Umbilical cord (tissue), 2 donors: ENCODE measurements around the gene IFITM1. TPM values are rescaled to one million over a fixed set of nuclear protein-coding genes. Genes with fewer than 3 reads are reported as not detected.

Experiments
- DNase-seq: peaks from one replicate; pipeline ENCODE4 v3.0.0-alpha.2; 2015; ENCODE audit warnings: low spot score
- total RNA-seq: library from RNA; depleted of rRNA; stranded (reverse); fragments of >200 nt; gene quantifications from one replicate; pipeline ENCODE4 v1.2.3, GENCODE V29; 2014; ENCODE audit warnings: low replicate concordance; ENCODE audit not compliant: insufficient read depth

Gene IFITM1
- total RNA-seq, 1 donor from 2014 or later, result 25.3 TPM

GRCh38 chr11:293852-294661, 19.8 kb upstream of the IFITM1 start:
- no peak for DNase-seq

DNA sequence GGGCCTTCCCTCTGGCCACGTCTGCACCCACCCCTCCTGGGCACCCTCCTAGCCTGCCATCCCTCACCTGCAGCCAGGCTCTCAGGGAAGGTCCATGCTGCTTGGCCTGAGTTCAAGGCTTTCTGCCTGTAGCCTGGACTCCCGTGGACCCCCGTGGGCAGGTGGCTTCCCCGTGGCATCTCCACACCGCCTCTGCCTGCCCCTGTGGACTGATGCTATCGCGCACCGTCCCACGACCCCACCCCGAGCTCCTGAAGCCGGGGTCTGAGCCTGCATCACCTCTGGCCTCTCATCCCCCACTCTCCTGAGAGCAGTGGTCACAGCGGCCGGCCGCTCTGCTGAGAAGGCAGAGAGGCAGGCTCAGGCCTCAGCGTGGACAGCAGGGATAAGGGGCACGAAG, 19.1 kb upstream of the IFITM1 start:
- no peak for DNase-seq

DNA sequence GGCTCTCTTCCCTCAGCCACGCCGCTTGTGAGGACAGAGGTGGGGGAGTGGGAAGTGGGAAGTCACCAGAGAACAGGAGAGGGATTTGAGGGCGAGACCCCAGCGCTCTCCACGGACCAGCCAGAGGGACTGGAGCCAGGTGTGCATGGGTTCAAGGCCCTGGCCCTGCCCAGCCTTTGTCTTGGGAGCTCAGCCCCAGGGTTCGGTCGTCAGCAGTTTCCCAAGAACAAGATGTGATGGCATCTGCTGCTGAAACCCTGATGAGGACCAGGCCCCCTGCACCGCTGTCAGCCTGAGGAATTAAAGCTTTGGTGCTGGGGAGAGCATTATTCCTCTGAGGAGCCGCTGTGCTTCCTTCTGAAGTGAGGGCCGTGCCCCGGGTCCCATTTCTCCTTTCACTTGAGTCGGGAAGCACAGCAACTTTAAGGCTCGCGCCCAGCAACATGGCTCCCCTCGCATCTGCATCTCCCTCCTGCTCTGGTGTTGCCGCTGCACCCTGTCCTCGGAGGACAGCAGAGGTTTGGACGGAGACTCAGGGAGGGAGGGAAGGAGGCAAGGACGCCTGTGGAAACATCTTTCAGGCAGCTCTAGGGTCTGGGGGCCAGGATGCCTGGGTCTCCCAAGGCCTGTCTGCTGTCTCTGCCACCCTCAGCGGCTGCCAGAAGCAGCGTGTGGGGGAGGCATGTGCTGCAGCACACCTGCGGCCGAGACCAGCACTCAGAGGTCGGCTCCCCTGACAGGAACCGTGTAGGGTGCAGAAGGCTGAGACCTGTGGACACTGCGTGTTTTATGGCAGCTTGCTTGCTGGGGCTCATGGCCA, 18.3 kb upstream of the IFITM1 start:
- DNase-seq, result no peak

- DNase-seq, result no peak
These were observed 17.4 kb upstream of the IFITM1 start for GRCh38 chr11:296171-297050.

GRCh38 chr11:297051-297585, 16.7 kb upstream of the IFITM1 start:
- no peak for DNase-seq

DNA sequence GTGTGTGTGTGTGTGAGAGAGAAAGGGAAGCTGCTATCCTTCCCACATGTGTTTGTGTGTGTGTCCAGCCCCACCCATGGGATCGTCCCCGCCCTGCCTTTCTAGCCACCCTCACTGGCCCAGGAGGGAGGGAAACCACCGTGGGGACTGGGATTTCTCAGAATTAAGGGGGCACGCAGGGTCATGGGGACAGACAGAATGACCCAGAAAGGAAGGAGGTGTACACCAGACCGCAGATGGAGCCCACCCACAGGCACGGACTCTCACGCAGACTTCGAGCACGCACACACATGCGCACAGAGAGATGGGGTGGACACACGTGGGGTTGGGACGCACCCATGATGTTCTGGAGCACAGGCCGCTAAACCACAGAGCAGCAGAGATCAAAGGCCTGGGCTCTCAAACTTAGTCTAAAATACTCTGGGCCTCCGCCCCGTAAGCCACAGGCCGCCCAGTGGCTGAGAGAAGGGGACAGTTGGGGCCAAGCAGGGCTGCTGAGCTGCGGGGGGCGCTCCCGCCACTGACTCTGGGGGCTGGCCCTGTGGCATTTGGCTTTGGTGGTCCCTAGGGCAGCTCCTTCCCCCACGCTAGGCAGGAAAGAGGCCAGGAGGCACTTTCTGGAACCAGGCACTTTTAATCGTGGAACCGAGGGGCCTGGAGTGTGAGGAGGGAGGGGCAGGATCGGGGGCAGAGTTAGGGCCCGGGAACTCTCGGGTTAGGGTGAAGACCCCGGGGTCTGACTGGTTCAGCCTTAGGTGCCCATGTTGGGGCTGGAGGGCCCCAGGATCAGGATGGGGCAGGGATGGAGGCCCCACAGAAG, 16.0 kb upstream of the IFITM1 start:
- peak; percentile 81 for DNase-seq

DNA sequence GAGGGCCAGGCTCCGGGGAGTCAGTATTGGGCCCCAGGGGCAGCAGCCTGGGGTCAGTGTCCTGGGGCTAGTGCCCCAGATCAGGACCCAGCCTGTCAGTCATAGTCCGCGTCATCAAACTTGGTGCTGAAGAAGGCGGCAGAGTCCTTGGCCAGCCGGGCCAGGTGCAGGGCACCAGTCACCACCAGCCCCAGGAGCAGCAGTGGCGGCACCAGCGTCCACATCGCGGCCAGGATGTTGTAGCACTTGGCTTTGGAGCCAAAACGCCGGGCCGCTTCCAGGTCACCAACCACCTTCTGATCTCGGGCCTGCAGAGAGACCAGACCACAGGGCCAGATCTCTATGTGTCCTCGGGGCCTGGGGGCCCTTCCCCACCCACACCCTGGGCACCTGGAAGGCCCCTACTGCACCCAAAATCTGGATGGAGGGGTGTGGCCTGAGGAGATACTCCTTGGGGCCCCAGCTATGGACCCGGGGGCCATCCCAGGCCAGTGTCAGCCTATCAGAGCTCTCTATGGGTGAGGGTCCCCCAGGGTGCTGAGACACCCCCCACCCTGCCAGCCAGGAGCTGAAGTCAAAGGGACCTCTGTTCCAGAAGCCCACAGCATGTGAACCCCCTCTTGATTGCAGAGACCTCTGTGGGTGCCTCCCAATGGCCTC, 15.3 kb upstream of the IFITM1 start:
- no peak for DNase-seq

DNA sequence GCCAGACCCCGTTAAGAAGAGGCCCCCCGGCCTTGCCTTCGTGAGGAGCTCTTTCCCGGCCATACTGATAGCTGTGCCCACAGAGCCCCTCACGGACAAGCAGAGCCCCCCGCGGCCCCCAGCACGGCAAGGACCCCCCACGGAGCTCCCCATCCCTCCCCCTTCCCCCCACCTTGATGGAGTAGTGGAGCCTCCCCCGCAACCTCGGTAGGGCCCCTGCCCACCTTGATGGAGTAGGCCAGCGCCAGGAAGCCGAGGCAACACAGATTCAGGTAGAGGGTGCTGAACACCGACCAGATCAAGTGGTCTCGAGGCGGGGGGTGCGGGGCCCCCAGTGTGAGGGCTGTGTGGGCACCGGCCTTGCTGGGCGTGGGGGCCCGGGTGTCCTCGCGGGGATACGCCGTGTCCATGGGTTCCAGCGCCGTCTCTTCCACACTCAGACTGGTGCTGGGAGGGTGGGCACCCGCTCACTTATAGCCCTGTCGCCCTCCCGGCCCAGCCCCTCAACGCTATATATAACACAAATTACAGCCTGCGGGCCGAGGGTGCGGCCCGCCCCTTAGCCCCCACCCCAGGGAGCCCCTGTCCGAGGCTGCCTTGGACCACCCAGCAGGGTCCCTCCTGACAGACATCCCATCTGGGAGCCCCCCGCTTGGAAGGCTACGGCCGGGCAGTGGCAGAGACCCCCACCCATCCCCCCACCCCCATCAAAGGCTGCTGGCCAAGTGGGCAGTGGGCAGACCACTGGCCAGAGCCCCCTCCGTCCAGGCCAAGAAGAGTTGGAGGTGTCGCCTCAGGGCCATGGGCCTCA, 14.6 kb upstream of the IFITM1 start, which contains the start of gene IFITM5:
Gene IFITM5, minus strand, starts transcription at position 446 of the 811 bp plus-strand sequence. Its CDS starts 36 bp downstream, at position 410.
- DNase-seq, result no peak

DNA sequence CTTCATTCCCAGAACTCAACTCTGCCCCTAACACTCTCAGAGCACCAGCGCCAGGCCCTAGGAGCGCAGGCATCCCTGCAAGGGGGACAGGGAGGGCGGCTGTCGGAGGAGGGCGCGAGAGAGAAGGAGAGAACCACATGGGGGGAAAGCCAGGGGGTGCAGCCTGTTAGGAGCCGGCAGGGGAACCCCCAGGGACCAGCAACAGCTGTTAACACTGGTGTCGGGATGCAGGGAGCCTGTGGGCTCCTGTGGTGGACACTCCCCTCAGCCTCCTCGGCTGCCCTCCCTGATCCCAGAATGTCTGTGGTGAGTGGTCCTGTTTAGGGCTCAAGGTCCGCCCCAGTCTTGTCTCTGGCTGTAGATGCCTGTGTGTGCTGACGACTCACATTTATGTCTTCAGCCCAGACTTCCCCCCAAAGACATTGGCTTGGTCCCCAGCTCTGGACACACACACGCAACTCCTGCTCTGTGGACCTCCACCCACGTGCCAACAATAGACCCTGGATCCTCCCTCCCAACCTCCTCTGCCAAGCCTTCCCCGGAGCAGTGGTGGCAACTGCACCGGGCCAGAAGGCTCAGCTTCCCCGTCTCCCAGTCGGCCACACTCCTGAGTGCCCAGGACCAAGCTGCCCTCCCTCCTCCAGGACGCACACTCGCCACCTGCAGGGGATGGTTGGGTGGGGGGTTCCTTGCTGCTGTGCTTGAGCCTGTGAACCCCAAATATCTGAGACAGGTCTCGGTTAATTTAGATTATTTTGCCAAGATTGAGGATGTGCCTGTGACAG, 13.7 kb upstream of the IFITM1 start:
- DNase-seq, result no peak

GRCh38 chr11:303363-303762, 10.5 kb upstream of the IFITM1 start:
- DNase-seq, result no peak

DNA sequence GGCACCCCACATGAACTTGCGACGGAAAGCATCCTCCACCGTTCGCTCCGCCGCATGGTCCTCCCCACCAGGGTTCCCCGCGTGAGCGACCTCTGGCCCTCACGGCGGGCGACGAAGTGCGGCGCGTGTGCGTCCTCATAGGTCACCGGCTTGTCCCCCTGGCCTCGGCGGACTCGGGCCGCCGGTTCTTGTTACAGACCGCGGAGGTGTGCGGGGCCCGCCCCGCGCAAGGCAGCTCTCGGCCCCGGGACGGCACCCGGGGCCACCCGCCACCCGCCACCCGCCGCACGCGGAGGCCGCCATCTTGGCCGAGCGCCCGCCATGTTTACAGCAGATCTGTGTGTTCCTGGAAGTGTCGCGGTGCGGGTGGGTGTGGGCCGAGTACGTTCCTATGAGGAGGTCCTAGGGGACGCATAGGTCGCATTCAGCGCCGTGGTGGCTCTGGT, 9.8 kb upstream of the IFITM1 start:
- no peak for DNase-seq

DNA sequence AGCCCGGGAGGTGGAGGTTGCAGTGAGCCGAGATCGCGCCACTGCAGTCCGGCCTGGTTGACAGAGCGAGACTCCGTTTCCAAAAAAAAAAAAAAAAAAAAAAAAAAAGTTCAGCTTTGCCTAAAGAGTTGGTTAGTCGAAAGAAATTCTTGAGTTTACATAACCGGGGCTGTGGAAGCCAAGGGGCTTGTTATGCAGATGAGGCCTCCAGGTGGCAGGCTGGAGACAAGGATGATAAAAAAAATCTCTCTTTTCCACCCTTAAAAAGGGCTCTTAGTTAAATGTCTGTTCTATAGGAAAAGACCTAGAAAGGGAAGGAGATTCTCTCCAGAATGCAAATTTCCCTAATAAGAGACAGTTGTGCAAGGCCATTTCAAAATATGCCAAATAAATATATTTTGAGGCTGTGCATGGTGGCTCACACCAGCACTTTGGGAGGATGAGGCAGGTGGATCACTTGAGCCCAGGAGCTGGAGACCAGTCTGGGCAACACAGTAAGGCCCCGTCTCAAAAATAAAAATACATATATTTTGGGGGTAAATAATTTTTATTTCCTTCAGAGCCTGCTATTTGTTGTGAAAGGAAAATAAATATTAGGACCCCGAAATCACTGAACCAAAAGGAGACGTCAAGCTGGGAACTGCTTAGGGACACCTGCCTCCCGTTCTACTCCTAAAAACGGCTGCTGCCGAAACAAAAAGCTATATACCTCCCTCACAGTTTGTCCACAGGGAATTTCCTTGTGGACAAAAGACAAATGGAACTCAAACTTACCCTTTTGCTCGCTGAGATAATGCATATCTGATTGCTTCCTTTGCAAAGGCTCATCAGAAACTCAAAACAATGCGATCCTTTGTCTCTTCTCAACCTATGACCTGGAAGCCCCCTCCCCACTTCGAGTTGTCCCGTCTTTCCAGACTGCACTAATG, 8.7 kb upstream of the IFITM1 start:
- peak; percentile 85 for DNase-seq

DNA sequence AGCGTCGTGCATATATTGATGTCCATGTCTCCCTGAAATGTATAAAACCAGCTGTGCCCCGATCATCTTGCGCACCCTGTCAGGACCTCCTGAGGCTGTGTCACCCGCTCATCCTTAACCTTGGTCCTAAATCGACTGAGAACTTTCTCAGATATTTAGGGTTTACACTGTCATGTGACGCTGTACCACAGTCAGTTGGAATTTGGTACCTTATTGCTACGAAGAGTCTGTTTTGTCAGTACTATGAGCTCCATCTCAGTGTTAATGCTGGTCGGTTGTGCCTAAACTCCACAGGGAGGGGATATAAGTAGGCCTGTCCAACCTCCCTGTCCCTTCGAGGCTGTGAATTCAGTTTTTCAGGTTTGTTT, 8.0 kb upstream of the IFITM1 start:
- no peak for DNase-seq

DNA sequence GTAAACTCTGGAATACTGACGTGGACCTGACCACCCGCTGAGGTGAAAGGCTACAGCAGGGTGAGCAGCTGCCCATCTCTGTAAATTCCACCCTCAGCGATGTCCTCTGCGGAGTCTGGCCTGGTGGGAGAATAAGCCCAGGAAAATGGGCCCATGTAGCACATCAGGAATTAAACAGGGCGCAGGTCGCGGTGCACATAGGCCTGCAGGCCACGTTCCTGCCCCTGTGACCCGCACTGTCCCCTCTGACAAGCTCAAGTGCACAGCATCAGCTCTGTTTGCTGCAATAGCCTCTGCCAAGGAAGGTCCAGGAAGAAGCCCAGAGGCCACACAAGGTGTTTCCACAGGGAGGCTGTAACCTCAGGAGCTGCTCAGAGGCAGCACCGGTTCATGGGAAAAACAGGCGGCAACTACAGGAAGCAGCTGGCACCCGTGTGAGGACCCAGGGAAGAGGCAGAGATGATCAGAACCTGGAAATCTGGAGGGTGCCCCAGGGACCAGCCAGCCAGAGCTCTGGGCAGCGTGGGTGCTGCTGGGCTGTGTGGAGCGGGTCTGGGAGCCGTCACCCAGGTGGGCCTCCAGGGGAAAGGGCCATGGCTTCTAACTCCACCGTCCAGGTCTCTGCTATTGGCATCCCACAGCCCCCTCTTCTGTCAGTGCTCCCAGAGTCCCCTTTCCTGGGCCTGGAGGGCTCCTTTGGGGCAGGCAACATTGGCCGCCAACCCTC, 7.0 kb upstream of the IFITM1 start:
- no peak for DNase-seq

DNA sequence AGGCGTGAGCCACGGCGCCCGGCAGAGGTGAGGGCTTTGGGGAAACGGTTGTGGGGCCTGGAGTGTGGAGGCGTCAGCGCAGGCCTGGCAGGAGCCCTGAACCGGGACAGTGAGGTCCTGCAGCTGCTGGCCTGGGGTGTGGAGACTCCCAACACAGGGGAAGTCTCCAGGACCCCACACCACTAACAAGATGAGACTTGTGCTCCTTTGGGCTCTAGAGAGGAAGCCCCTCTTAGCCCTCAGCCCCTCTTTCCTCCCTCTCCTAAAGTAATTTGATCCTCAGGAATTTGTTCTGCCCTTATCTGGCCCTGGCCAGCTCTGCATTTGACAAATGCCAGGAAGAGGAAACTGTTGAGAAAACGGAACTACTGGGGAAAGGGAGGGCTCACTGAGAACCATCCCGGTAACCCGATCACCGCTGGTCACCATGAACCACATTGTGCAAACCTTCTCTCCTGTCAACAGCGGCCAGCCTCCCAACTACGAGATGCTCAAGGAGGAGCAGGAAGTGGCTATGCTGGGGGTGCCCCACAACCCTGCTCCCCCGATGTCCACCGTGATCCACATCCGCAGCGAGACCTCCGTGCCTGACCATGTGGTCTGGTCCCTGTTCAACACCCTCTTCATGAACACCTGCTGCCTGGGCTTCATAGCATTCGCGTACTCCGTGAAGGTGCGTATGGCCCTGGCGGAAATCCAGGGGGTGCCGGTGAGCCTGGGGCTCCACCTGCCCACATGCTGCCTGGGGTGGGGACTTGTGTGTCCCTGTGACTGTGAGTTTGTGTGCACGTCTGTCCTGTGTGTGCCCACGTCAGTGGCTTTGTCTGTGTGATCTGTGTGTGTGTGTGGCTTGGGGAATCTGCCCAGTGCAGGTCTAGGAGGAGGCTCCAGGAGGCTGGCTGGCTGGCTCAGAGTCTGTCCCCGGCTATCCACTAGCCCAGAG, 5.8 kb upstream of the IFITM1 start, which contains the start of gene IFITM2:
Gene IFITM2, plus strand, starts transcription at position 51 of the 943 bp plus-strand sequence. Its CDS starts 377 bp downstream, at position 428.
- DNase-seq, result peak; percentile 95
